Stimulated activated CD4-positive, alpha-beta T cell treated with anti-CD3 and anti-CD28 coated beads, Interleukin-12 subunit alpha, Interleukin-12 subunit beta, amount 100 ng/mL, for 4 hours (primary cell): ENCODE results near the gene SLC35B4.
"Not testable (repeated sequence)": the region's sequence is repeated elsewhere in the genome, so short reads cannot be mapped to it uniquely, and the experiment has no call there.

Experiments
- DNase-seq: peaks from one replicate; pipeline ENCODE4 v3.0.0-alpha.2; 2020

Gene SLC35B4

GRCh38 chr7:134330974-134331373 lies 14.2 kb upstream of the SLC35B4 start:
- DNase-seq: no peak

- no peak for DNase-seq
Measured at GRCh38 chr7:134329614-134330346, 13.1 kb upstream of the SLC35B4 start.

- DNase-seq: no peak
Measured at GRCh38 chr7:134328900-134329299, 12.2 kb upstream of the SLC35B4 start.

GRCh38 chr7:134327896-134328295 lies 11.2 kb upstream of the SLC35B4 start:
- peak; percentile 39 for DNase-seq

DNA sequence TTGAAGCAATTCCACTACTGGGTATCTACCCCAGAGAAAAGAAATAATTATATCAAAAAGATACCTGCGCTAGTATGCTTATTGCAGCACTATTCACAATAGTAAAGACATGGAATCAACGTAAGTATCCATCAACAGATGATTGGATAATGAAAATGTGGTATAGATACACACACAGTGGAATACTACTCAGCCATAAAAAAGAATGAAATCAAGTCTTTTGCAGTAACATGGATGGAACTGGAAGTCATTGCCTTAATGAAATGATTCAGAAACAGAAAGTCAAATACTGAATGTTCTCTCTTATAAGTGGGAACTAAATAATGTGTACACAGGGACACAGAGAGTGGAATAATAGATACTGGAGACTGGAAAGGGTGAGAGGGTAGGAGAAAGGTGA lies 7.4 kb upstream of the SLC35B4 start:
- no peak for DNase-seq

DNA sequence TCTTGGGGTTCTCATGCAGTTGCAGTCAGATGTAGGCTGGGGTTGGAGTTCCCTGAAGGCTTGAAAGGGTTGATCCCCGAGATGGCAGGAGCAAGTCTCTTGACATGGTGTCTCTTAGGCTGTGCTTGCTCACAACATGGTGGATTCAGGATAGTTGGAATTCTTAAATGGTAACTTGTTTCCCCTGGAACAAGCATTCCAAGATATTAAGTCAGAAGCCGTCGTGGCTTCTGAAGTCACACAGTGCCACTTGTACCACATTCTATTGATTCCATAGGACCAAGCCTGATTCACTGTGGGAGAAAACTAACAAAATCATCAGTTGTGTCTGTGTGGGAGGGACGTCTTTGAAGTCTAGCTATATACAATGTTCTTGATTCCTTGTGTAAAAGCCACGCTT lies 3.5 kb upstream of the SLC35B4 start:
- DNase-seq: no peak

DNA sequence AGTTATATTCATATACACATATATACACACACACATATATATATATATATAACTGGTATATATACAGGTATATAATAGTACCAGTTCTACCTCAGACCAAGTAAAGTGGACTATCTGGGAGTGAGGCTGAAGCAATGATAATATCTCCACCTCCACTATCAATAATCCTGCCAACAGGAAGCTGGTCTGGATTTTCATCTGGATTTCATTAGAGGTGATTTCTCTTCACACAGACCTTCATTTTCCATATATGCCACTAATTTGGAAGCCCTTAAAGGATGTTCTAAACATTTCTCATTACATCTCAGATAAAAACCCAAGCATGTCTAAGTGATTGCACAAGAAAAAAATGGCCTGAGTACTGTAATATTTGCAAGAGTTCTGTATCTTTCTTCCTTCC lies 1.7 kb upstream of the SLC35B4 start:
- DNase-seq: no peak

- DNase-seq: no peak
Measured at GRCh38 chr7:134317434-134317833, 704 bp upstream of the SLC35B4 start.

GRCh38 chr7:134315679-134316538 lies 821 bp downstream of the SLC35B4 start:
- DNase-seq: no peak

GRCh38 chr7:134313543-134313942 lies 3.2 kb downstream of the SLC35B4 start:
- no peak for DNase-seq

- no peak for DNase-seq
Measured at GRCh38 chr7:134312717-134313116, 4.0 kb downstream of the SLC35B4 start.

GRCh38 chr7:134311807-134312206 lies 4.9 kb downstream of the SLC35B4 start:
- no peak for DNase-seq

DNA sequence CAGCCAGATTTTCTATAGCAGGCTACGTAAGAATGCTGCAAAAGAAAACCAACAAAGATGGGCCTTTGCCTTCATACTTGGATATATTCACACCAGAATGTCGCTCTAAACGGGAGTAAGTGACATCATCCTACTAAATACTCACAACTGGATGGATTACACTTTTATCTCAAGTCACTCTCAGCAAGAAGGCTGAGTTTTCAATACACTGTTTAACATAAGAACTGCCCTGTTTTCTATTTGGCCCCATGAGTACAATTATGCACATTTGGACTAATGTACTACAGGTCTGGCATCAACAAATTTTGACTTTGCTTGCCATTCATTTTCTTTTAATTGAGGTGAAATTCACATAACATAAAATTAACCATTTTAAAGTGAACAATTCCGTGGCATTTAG lies 8.2 kb downstream of the SLC35B4 start:
- no peak for DNase-seq

DNA sequence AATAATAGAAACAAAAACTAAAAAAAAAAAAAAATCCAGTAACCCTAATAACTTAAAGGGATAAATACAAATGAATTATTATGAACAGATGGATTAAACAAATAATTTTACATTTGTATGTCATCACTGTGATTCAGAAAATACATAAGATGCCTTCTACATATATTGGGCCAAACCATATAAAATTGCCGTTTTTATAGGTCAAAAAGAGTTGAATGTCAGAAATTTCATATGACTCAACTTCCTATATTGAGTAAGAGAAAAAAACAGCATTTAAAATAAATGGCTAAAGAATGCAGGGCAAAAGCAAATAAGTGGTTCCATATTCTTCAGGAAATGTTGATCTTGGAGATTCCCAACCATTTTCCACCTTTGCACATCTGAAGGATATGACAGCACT lies 9.4 kb downstream of the SLC35B4 start:
- no peak for DNase-seq

GRCh38 chr7:134302120-134302519 lies 14.6 kb downstream of the SLC35B4 start:
- no peak for DNase-seq

DNA sequence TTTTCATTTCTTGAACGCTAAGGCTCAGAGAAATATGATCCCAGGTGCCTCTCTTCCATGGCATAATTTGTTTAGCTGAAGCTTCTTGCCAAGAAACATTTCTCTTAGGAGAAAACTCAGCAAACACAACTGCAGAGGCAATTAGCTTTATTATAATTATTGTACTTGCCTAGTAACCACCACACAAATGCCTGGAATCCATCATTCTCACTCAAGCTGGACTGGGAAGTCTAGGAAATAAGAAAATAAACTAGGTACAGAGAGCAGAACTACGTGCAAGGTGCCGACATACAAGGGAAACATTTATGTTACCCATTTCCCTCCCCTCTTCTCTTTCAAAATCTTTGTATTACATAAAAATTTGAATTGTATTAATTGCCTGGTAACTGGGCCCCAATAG lies 15.1 kb downstream of the SLC35B4 start:
- no peak for DNase-seq

- DNase-seq: no peak
Measured at GRCh38 chr7:134300988-134301387, 15.7 kb downstream of the SLC35B4 start.

GRCh38 chr7:134298902-134299683 lies 17.6 kb downstream of the SLC35B4 start:
- DNase-seq: no peak

DNA sequence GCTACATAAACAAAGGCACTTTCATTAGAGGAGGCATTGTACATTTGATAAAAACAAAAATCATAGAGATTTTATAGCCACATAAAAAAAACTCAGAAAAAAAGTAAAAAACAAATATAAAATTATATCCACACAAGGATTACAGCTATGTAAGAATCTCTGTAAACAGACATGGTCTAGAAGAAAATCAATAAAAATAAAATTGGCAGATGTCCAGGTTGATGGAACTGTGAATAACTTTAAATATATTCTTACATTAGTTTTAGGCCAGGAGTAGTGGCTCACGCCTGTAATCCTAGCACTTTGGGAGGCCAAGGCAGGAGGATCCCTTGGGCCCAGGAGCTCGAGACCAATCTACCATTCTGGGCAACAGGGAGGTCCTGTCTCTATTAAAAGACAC lies 19.2 kb downstream of the SLC35B4 start:
- no peak for DNase-seq

DNA sequence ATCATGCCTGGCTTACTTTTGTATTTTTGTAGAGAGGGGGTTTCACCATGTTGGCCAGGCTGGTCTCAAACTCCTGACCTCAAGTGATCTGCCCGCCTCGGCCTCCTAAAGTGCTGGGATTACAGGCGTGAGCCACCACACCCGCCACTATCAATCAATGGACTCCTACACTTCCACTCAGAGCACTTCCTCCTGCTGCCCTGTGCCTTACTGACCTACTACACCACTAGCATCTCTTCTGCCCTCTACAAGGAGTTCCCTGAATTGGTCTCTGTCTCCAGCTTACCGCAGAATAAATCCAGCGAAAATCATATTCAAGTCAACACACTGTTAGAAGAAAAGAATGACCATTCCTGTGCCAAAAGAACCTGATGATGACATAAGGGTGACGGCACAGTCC lies 20.7 kb downstream of the SLC35B4 start:
- DNase-seq: not testable (repeated sequence)

DNA sequence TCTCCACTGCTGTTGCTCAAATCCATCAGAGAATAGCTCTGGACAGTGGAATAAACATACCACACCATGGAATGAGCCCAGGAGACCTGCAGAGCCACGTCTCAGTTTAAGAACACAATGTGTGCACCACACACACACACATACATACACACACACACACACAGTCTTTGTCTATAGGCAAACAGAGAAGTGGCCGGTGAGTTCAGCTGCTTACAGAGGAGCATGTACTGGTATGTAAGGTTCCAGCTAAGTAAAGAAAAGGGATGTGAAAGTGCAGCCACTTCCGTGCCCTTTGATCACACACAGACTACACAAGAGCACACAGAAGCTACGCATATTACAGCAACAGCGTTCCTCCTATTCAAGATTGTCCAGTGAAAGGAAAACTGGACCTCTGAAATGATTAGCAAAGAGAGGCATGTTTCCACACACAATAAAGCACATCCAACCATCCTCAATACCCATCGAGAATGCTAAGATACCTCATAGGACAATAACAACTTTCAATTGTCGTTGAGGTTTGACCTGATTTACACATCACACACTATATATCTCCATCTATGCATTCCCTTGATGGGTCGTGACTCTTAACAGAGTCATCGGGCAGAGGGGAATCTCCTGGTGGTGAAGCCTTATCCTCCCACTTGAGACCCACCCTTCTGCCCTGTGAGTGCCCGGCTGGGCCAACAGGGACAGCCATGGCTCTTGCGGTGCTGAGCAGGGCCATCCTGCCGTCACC lies 23.6 kb downstream of the SLC35B4 start:
- DNase-seq: no peak

- DNase-seq: no peak
Measured at GRCh38 chr7:134290286-134290685, 26.4 kb downstream of the SLC35B4 start.

DNA sequence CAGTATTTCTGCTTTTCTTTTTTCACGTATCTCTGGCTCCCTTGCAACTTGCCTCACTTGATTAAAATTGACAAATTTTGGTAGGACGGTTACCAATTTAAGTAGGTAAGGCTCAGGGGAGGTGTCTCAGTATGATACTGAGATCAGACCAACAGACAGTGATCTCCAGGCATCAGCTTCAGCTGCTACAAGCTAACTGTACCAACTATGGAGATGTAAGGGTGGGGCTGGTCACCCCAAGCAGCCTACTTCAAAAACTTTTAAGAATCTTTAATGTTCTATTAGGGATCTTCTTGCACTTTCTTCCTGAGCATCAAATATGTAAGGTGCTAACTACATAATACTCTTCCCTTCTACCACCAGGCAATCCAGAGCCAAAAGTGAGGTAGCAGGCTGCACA lies 26.9 kb downstream of the SLC35B4 start:
- no peak for DNase-seq
